Stimulated activated CD8-positive, alpha-beta memory T cell treated with anti-CD3 and anti-CD28 coated beads, Interleukin-2, amount 100 ng/mL, for 48 hours (primary cell): ENCODE data around the gene C1QL4.
"Not testable (repeated sequence)": the region's sequence is repeated elsewhere in the genome, so short reads cannot be mapped to it uniquely, and the experiment has no call there.

Experiments
- DNase-seq, 2 donors: peaks; one replicate each; pipeline ENCODE4 v3.0.0-alpha.2; 2020; ENCODE audit warnings: low read depth in 2 of 2

C1QL4 gene

DNA sequence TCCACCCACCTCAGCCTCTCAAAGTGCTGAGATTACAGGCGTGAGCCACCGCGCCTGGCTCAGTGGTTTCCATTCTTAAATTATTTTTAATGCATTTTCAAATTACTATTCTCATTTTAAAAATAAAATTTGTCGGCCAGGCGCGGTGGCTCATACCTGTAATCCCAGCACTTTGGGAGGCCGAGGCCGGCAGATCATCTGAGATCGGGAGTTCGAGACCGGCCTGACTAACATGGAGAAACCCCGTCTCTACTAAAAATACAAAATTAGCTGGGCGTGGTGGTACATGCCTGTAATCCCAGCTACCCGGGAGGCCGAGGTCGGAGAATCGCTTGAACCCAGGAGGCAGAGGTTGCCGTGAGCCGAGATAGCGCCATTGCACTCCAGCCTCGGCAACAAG lies 3.2 kb downstream of the C1QL4 start:
- not testable (repeated sequence) for DNase-seq

DNA sequence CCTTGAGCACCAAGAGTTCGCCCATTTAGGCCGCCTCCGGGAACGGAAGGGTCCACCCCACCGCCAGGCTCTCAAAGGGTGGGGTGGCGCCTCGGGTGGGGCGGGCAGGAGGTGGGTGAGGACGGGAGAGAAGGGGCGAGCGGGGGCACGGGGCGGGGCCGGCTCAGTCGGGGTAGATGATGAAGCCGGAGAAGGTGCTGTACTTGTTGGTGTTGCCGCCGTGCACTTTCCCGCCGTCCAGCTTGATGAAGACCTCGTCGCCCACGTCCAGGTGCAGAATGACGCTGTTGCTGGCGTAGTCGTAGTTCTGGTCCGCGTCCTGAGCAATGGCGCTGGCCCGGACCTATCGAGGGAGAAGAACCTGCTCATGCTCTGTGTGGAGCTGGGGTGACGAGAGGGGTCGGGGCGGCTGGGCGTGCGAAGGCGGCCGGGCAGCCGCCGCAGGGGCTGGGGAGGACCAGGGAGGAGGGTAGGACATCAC lies 4.1 kb downstream of the C1QL4 start:
- no peak for DNase-seq

DNA sequence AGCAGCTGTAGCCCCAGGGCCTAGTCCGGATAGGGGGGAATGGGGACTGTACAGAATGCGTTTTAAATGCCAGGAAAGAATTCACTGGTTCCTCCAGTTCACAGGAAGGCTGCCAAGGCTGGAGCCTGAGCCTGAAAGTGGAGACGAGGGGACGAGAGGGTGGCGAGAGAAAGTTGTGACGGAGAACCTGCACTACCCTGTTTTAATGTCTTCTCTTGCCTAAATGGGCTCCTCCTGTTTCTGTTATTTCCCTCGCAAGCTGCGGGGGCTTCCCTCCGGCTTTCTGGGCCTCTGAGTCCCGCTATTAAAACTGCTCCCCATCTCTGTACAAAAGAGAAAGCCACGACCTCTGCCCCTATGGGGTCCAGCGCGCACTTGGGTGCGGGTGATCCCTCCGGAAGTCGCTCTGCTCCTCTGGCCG lies 4.5 kb downstream of the C1QL4 start:
- DNase-seq = no peak

DNA sequence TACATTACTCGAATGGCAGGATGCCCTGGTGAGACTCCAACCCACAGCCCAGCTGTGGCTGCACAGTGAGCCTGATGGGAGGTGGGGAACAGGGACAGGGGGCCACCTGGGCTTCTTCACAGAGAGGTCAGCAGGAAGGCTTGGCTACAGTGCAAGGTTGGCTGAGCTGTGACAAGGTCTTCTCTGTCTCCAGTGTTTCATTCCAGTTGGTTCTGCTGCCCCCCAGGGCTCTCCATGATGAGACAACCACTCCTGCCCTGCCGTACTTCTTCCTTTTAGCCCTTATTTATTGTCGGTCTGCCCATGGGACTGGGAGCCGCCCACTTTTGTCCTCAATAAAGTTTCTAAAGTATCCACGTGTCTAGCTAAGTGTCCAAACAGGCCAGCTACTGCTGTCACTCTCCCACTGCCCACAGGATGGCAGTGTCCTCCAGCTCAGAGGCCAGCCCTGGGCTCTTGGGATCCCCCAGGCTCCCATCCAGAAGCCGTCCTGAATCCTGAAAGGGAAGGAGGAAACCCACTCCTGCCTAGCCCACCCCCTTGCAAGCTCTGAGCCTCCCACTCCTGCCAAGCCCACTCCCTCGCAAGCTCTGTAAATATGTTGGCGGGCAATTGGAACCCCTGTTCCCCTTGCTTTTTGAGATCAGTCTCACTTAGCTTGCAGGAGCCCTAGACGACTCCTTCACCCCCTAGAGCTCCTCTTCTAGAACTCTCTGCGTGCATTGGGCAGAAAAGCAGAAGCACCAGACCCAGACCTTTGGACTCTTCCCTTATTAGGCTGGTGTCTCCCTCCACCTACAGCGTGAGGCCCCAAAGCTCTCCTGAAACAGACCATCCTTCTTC lies 5.4 kb downstream of the C1QL4 start:
- no peak for DNase-seq

DNA sequence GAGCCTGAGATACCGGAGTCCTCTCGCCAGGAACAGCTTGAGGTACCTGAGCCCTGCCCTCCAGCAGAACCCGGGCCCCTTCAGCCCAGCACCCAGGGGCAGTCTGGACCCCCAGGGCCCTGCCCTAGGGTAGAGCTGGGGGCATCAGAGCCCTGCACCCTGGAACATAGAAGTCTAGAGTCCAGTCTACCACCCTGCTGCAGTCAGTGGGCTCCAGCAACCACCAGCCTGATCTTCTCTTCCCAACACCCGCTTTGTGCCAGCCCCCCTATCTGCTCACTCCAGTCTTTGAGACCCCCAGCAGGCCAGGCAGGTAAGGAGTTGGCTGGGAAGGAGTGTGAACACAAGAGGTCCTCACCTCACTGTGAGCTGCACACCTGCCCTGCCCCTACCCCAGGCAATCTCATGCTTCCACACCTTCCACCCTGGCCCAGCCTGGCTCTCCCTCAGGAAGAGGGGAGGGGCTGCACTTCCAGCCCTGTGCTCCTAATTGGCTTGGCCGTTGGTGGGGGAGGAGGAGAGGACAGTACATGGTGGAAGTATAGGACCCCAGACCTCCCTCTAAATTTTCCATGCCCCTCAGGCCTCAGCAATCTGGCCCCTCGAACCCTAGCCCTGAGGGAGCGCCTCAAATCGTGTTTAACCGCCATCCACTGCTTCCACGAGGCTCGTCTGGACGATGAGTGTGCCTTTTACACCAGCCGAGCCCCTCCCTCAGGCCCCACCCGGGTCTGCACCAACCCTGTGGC lies 6.2 kb downstream of the C1QL4 start:
- no peak for DNase-seq

DNA sequence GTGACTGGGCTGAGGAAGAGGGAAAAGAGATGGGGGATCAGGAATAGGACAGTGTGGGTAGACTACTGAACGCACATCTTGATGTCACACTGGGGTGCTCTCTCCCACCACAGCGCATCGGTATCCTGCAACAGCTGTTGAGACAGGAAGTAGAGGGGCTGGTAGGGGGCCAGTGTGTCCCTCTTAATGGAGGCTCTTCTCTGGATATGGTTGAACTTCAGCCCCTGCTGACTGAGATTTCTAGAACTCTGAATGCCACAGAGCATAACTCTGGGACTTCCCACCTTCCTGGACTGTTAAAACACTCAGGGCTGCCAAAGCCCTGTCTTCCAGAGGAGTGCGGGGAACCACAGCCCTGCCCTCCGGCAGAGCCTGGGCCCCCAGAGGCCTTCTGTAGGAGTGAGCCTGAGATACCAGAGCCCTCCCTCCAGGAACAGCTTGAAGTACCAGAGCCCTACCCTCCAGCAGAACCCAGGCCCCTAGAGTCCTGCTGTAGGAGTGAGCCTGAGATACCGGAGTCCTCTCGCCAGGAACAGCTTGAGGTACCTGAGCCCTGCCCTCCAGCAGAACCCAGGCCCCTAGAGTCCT lies 6.9 kb downstream of the C1QL4 start:
- no peak for DNase-seq

DNA sequence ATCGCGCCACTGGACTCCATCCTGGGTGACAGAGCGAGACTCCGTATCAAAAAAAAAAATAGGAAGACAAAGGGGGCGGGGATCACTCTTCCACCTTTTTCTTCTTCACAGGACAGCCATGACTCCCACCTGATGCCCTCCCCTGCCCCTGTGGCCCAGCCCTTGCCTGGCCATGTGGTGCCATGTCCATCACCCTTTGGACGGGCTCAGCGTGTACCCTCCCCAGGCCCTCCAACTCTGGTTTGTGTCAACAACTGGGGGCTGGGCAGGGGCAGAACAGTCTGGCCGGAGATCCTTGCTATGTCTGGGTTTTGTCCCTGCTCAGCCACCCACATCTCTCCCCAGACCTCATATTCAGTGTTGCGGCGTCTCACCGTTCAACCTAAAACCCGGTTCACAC lies 8.2 kb downstream of the C1QL4 start:
- no peak for DNase-seq

DNA sequence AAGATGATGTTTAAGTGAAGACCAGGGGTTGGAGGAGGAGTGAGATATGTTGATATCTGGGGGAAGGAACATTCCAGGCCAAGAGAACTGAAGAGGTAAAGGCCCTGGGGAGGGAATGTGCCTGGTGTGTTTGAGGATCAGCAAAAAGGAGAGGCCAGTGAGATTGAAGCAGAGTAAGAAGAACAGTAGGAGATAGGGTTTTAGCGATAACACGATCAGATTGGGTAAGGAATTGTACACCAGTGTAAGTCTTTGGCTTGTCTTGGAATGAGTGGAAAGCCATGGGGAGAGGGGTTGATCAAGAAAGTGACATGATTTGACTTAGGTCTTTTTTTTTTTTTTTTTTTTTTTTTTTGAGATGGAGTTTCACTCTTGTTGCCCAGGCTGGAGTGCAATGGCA lies 9.1 kb downstream of the C1QL4 start:
- DNase-seq = no peak

DNA sequence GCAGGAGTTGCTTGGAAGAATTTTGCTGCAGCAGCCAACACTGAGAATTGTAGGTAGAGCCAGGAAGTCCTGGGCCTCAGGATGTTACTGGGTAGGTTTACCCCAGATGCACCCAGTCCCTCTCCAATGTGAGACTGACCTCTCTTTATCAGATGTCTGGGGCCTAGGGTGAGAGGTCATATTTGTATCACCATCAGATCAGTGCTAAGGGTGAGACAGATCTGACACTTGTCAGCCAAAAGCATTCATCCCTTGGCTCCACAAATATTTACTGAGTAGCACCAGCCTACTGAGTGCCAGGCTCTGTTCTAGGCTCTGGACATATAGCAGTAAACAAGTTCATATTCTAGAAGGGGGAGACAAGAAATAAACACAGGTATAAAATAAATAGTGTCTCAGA lies 9.6 kb downstream of the C1QL4 start:
- no peak for DNase-seq

DNA sequence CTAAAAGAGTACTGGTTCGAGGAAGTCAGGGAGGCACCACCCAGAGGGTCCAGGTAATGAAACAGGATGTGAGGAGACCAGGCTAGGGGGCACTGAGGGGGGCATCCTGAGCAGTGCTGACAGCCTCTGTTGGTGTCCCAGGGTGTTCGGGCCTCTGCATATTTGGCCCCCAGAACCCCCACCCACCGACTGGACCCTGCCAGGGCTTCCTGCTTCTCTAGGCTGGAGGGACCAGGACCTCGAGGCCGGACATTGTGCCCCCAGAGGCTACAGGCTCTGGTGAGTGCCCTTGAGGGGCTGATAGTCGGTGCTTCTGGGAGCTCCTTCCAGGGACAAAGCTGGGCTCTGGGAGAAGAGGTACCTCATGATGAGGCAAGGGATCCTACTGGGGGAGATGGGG lies 11.4 kb downstream of the C1QL4 start:
- no peak for DNase-seq

DNA sequence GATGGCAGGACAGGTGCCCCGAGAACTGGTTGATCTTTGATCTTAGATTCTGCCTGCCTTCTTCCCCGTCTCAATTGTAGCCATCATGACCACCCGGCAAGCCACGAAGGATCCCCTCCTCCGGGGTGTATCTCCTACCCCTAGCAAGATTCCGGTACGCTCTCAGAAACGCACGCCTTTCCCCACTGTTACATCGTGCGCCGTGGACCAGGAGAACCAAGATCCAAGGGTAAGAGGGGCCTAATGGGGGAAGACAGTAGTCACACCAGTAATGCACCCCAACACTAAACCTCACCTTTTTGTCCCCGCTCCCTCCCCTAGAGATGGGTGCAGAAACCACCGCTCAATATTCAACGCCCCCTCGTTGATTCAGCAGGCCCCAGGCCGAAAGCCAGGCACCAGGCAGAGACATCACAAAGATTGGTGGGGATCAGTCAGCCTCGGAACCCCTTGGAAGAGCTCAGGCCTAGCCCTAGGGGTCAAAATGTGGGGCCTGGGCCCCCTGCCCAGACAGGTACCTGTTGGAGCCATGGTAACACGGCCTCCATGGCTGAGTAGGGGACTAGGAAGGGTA lies 13.4 kb downstream of the C1QL4 start:
- DNase-seq = no peak

DNA sequence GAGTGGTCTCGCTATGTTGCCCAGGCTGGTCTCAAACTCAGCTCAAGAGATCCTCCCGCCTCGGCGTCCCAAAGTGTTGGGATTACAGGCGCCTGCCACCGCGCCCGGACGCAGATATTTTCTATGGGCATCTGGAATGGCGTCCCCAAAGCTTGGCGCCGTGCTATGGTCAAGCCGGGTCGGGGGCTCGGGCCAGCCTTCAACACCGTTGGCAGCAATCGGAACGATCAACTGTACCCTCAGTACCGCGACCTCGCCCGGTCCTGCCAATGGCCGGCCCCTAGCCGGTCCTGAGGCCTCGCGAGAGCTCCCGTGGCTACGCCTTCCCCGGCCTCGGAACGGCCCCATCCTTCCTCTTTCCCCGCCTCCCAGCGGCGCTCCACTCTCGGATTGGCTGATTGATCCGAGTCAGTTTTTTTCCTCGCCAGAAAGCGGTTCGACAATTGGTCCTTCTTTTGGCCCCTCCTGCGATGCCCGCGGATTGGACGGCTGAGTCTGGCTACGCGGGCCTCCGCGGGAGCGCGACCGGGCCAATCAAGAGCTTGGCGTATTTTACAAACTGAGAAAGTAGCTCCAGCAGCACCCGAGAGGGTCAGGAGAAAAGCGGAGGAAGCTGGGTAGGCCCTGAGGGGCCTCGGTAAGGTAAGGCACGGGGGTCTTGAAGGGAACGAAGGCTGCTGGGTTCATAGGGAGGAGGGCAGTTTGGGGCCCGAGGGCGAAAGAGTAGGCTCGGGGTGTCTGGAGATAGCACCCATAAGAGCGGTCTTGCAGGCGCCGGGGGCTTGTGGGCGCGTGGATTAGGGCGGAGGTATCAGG lies 14.1 kb downstream of the C1QL4 start, which contains the start of gene TROAP:
TSS of gene TROAP (plus strand) at position 548 of the 816 bp plus-strand sequence. CDS start 354 bp downstream, outside the sequence.
- peak; percentile 93 to 94 for DNase-seq

DNA sequence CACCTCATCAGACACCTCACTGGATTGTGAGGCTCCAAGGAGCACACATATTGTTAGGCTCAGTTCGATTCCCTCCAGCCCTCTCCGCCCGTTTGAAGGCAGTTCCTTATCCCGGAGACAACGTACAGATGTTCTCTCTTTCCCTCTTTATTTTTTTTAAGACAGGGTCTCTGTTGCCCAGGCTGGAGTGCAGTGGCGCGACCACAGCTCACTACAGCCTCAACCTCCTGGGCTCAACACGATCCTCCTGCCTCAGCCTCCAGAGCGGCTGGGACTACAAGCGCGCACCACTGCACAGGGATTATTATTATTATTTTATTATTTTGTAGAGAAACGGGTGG lies 14.7 kb downstream of the C1QL4 start:
- no peak for DNase-seq

DNA sequence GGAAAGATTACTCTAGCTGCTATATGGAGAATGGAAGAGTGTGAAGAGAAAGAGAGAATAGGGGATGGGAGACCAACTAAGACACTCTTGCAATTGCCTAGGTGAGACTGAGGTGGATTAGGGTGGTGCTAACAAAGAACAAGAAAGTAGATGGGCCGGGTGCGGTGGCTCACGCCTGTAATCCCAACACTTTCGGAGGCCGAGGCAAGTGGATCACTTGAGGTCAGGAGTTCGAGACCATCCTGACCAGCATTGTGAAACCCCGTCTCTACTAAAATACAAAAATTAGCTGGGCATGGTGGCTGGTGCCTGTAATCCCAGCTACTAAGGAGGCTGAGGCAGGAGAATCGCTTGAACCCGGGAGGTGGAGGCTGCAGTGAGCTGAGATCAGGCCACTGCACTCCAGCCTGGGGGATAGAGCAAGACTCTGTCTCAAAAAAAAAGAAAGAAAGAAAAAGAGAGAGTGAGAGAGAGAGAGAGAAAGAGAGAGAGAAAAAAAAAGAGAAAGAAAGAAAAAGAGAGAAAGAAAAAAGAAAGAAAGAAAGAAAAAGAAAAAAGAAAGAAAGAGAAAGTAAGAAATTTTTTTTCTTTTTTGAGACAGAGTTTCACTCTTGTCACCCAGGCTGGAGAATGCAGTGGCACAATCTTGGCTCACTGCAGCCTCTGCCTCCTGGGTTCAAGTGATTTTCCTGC lies 16.4 kb downstream of the C1QL4 start:
- DNase-seq = not testable (repeated sequence)

DNA sequence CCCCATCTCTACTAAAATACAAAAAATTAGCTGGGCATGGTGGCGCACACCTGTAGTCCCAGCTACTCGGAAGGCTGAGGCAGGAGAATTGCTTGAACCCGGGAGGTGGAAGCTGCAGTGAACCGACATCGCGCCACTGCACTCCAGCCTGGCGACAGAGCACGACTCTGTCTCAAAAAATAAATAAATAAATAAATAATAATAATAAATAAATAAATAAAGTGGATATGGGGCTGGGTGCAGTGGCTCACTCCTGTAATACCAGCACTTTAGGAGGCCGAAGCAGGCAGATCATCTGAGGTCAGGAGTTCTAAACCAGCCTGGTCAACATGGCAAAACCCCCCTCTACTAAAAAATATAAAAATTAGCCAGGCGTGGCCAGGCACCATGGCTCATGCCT lies 19.9 kb downstream of the C1QL4 start:
- DNase-seq = not testable (repeated sequence)

DNA sequence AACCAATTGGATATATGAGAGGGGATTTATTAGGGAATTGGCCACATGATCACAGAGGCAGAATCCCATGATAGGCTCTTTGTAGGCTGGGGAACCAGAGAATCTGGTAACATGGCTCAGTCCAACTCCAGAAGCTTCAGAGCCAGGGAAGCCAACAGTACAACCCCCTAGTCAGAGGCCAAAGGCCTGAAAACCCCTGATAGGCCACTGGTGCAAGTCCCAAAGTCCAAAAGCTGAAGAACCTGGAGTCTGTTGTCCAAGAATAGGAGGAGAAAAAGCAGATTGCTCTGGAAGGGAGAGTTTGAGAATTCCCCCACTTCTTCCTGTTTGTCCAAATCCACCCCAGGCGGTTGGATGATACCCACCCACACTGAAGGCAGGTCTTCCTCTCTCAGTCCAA lies 22.2 kb downstream of the C1QL4 start:
- DNase-seq = no peak

DNA sequence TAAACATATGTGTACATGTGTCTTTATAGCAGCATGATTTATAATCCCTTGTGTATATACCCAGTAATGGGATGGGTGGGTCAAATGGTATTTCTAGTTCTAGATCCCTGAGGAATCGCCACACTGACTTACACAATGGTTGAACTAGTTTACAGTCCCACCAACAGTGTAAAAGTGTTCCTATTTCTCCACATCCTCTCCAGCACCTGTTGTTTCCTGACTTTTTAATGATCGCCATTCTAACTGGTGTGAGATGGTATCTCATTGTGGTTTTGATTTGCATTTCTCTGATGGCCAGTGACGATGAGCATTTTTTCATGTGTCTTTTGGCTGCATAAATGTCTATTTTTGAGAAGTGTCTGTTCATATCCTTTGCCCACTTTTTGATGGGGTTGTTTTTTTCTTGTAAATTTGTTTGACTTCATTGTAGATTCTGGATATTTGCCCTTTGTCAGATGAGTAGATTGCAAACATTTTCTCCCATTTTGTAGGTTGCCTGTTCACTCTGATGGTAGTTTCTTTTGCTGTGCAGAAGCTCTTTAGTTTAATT lies 26.5 kb downstream of the C1QL4 start:
- not testable (repeated sequence) for DNase-seq

DNA sequence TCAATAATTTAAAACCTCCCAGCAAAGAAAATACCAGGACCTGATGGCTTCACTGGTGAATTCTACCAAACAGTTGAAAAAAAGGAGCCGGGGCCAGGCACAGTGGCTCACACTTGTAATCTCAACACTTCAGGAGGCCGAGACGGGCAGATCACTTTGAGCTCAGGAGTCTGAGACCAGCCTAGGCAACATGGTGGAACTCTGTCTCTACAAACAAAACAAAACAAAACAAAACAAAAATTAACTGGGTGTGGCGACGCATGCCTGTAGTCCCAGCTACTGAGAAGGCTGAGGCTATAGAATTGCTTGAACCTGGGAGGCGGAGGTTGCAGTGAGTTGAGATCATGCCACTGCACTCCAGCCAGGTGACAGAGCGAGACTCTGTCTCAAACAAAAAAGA lies 27.6 kb downstream of the C1QL4 start:
- no peak for DNase-seq

DNA sequence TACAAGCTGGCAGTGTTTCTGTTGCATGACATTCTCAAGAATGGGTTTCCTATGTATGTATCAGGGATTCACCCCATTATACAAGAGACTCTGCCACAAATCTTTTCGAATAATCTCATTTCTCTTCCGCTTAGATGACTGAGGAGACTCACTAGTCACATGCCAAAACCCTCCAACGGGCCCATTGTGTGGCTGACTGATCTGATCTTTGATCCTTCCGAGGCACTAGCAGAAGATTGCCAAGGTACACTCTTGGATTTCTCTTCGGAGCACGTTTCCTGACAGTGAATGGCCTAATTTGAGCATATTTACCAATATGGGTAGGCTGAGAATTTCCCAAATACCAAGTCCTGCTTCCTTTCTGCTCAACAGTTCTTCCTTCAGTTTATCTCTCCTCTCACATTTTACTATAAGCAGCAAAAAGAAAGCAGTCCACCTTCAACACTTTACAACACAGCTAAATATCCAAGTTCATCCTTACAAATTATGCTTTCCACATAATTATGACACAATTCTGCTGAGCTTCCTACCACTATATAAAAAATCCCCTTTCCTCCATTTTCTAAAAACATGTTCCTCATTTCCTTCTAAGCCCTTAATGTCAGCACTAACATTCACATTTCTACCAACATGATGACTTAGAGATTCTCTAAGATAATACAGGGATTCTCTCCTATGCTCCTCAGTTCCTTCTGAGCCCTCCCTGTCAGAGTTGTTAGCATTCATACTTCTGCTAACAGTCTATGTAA lies 31.1 kb downstream of the C1QL4 start:
- DNase-seq = no peak

DNA sequence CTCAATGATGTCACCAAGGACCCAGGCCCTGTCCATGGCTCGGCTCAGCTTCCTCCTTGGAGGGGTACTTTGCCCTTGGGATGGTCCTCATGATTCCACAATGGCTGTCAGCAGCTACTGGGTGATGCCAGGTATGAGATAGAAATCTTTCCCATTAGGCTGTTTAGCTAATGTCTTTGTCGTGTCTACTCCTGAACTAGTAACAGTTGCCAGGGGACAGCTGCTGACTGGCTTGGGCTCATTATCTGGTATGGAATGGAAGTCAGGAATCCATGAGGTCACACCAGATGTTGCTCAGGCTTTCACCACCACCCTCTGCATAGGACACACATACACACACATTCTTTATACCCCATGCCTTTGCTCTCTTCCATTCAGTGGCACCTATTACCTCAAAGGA lies 32.8 kb downstream of the C1QL4 start:
- DNase-seq = no peak
